HPDE6-E6E7 (cell line): ENCODE measurements around the gene GIT2.
"Not testable (repeated sequence)": the region's sequence is repeated elsewhere in the genome, so short reads cannot be mapped to it uniquely, and the experiment has no call there.

Experiments
- DNase-seq: peaks from one replicate; pipeline ENCODE4 v3.0.0; 2011; ENCODE audit warnings: missing footprints; ENCODE audit errors: extremely low spot score

The GIT2 gene

DNA sequence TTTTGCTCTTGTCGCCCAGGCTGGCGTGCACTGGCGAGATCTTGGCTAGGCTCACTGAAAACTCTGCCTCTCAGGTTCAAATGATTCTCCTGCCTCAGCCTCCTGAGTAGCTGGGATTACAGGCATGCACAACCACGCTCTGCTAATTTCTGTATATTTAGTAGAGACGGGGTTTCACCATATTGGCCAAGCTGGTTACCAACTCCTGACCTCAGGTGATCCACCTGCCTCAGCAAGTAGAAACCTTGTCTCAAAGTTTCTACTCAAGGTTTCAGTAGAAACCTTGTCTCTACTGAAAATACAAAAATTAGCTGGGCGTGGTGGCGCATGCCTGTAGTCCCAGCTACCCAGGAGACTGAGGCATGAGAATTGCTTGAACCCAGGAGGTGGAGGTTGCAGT is 104.4 kb downstream of the GIT2 start:
- DNase-seq, result not testable (repeated sequence)

DNA sequence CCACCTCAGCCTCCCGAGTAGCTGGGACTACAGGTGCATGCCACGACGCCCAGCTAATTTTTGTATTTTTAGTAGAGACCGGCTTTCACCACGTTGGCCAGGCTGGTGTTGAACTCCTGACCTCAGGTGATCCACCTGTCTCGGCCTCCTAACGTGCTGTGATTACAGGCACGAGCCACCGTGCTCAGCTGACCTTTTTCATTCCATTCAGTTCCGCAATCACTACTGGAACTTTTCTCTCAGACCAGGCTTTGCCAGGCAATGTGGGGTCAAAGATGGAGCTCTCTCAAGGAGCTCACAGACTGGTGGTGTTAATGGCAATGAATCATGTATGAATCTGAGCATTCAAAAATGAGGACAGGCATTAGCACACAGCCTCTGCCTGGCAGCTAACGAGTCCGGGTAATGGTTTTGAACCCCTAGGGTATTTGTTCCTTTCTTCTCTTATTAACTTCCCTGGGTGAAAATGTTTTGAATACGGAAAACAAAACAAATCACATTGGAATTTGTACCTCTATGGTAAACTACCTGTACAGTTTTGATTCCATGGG is 105.5 kb downstream of the GIT2 start:
- DNase-seq, result no peak

DNA sequence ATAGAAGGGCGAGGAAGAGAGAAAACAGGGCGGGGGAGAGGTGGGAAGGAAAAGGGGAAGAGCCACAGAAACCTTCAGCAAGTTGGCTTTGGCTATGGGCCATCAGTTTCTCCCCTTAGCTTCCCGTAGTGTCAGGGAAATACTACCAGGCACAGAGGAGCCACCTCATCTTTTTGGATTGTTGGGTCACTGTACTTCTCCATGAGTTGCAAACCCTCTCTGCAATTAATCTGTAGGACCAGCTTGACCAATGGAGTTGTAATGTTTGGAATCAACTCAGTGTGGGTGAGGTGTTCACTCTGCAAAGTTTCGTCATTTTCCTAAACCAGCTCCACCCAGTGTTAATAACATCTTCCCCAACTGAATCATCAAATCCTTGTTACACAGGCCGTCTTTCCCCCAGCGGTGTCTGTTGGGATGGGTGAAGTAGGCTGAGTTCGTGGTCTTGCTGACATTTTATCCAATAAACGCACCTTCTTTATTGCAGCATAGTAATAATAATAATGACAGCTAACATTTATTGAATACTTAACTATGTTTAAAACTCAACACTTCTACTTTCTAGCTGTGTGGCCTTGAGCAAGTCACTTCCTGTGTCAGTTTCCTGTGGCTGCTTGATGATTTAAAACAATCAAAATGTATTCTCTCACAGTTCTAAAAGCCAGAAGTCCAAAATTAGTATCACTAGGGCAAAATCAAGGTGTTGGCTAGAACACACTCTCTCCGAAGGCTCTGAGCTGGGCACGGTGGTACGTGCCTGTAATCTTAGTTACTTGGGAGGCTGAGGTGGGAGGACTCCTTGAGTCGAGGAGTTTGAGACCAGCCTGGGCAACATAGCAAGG is 107.8 kb downstream of the GIT2 start:
- peak; percentile 83 for DNase-seq

DNA sequence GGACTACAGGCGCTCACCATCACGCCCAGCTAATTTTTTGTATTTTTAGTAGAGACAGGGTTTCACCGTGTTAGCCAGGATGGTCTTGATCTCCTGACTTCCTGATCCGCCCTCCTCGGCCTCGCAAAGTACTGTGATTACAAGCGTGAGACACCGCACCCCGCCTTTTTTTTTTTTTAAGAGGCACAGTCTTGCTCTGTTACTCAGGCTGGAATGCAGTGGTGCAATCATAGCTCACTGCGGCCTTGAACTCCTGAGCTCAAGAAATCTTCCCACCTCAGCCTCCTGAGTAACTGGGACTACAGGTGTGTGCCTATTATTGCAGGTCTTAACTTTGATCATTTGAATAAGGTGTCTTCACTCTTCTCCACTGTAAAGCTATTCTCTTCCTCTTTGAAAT is 110.6 kb downstream of the GIT2 start:
- no peak for DNase-seq

DNA sequence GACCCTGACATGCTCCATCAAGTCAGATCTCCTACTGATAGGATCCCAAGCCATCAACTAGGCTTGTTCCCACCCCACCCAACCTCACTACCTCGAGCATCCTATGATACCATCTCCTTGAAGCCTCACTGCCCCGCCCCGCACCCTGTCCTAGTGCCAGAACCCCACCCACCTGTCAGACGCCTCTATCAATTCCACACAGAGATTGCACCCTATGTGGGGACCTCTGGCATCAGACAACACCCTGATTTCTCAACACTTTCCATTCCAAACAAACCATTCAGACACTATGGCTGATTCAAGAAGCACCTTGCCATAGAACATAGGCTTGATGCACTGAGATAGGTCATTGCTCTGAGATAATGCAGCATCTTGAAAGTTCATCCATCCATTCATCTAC is 112.7 kb downstream of the GIT2 start:
- no peak for DNase-seq

DNA sequence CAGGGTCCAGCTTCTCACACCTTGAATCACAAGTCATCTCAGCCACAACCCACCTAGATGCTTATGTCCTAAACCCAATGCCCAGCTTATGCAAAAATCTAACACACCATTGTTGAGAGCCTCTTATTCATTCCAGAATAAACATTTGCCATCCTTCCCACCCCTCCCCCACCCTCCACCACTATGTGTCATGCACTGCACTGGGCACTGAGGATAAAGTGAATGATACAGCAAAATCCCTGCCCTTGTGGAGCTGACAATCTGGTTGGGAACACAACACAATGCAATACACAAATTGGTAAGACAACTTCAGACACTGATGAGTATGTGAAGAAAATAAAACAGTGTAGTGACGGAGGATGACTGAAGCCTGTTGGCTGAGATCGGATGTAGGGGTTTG is 114.4 kb downstream of the GIT2 start:
- no peak for DNase-seq

DNA sequence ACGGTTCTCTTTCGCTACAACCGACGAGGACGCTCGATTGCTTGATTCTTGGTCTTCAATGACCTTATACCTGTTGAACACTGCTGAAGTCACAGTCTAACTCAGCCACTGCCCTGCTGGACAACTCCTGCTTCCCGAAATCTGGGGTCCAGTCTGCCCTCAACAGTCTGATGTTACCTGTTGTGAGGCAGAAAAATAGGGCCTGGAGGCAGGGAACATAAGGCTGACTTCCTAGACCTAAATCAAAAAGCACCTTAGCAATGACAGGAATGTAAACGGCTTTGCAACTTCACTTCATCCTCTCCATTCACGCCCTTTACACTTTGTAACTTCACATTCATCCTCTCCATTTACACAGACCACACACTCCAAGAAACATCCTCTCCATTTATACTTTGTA is 115.2 kb downstream of the GIT2 start:
- DNase-seq, result no peak

DNA sequence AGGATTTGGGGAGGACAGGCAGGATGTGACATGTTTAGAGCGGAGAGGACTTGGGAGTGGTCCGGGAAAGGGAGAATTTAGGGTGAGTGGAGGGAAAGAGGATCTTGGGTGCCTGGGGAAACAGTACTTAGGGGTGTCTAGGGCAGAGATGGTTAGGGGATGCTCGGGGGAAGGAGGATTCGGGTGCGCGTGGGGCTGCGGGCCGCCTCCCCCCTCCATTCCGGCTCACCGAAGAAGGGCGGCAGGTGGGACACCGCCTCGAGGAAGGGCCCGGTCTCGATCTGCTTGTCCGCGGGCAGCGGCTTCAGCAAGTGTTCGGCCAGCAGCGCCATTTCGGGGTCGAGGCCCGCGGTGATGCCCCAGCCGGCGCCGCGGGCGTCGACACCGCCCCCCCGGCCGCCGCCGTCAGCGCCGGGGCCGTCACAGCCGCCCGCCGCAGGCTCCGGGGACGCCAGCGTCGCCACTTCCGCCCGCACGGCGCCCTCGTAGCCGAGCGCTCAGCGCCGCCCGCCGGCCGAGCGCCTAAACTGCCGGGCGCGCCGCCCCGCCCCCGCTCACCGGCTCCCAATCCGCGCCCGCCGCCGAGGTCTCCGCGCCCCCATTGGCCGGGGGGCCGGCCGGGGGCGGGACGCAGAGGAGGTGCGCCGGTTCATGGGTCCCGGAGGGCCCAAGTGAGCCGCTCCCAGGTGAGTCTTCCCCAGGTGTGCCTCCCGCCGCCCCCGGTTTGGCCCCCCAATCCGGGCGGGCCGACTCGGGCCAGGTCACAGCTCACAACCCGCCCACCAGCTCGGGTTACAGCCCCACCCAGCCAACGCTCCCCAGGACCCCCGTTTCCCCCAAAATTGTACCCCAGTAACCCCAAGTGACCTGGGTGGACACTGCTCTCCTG is 115.9 kb downstream of the GIT2 start, which contains the start of gene GLTP:
Gene GLTP, minus strand, starts transcription at position 499 of the 889 bp plus-strand sequence. Its CDS starts 167 bp downstream, at position 332.
- DNase-seq, result peak; percentile 89
